Choroid plexus epithelial cell (primary cell): ENCODE measurements around the gene CAPN11.
"Not testable (repeated sequence)": the region's sequence is repeated elsewhere in the genome, so short reads cannot be mapped to it uniquely, and the experiment has no call there.

Experiments
- DNase-seq: peaks from one replicate; pipeline ENCODE4 v3.0.0-alpha.2; 2010; ENCODE audit warnings: low read depth
- H3K4me3 ChIP-seq: 2 replicates; pipeline ENCODE4 v1.5.1; 2011; ENCODE audit warnings: low read depth, mild to moderate bottlenecking, control low read depth, low read length, moderate library complexity
- CTCF ChIP-seq: conservative IDR thresholded peaks from 2 replicates; pipeline ENCODE4 v1.5.1; 2011; ENCODE audit warnings: low read depth, mild to moderate bottlenecking, control low read depth, inconsistent platforms, low read length, moderate library complexity

The CAPN11 gene

GRCh38 chr6:44228433-44228832 is 69.8 kb downstream of the CAPN11 start:
- H3K4me3 ChIP-seq: no peak overlapping the region
- no peak for DNase-seq

GRCh38 chr6:44228836-44229235 is 70.2 kb downstream of the CAPN11 start:
- no peak overlapping the region for H3K4me3 ChIP-seq
- no peak for DNase-seq
- TF ChIP-seq CTCF: no peak

More at GRCh38 chr6:44228433-44228832, 69.8 kb downstream of the CAPN11 start:
- TF ChIP-seq CTCF: no peak

GRCh38 chr6:44229376-44230033 is 70.9 kb downstream of the CAPN11 start:
- no peak for DNase-seq
- H3K4me3 ChIP-seq: no peak overlapping the region
- TF ChIP-seq CTCF: no peak

GRCh38 chr6:44230034-44230675 is 71.5 kb downstream of the CAPN11 start:
- no peak for TF ChIP-seq CTCF
- no peak overlapping the region for H3K4me3 ChIP-seq
- DNase-seq: no peak

GRCh38 chr6:44231426-44231825 is 72.8 kb downstream of the CAPN11 start:
- H3K4me3 ChIP-seq, DNase-seq: not testable (repeated sequence)

- TF ChIP-seq CTCF: no peak
- no peak for DNase-seq
- no peak overlapping the region for H3K4me3 ChIP-seq
Observed at GRCh38 chr6:44232676-44233566, 74.3 kb downstream of the CAPN11 start.

- DNase-seq: no peak
- no peak for TF ChIP-seq CTCF
Observed at GRCh38 chr6:44233567-44234100, 75.0 kb downstream of the CAPN11 start.

More at GRCh38 chr6:44233567-44234100, 75.0 kb downstream of the CAPN11 start:
- H3K4me3 ChIP-seq: no peak overlapping the region
